Kidney (tissue), 14 donors: ENCODE measurements around the gene ALDH16A1. TPM values are rescaled to one million over a fixed set of nuclear protein-coding genes. Genes with fewer than 3 reads are reported as not detected.
A peak's percentile ranks its signal among the peaks of the same experiment; 100 is the strongest.

Experiments used
- DNase-seq, 5 donors: peaks; one replicate each; pipeline ENCODE4 v3.0.0-alpha.2; 2013 to 2020
- FAIRE-seq: peaks from 2 replicates; lab custom pipeline; 2012; peaks lifted over from hg19 to GRCh38; lab: Jason Lieb, UNC
- H3K27ac ChIP-seq, 2 donors: one replicate each; pipeline ENCODE4 v1.7.0; 2013; ENCODE audit warnings: low read depth in 2 of 2, low read length in 2 of 2, inconsistent platforms in 1 of 2
- H3K27me3 ChIP-seq: one replicate; pipeline ENCODE4 v1.7.1; 2013; ENCODE audit warnings: low read length, inconsistent platforms; ENCODE audit not compliant: control insufficient read depth, insufficient read depth
- H3K36me3 ChIP-seq, 3 donors: one replicate each; pipeline versions ENCODE4 v1.7.0 to v1.7.1; 2013; ENCODE audit warnings: low read length in 3 of 3, control low read depth in 1 of 3, inconsistent platforms in 1 of 3; ENCODE audit not compliant: insufficient read depth in 3 of 3, control insufficient read depth in 2 of 3
- H3K4me1 ChIP-seq, 3 donors: one replicate each; pipeline versions ENCODE4 v1.7.0 to v1.7.1; 2013; ENCODE audit warnings: low read length in 3 of 3, inconsistent platforms in 1 of 3, low read depth in 1 of 3; ENCODE audit not compliant: control insufficient read depth in 2 of 3, insufficient read depth in 2 of 3
- H3K4me3 ChIP-seq, 3 donors: one replicate each; pipeline versions ENCODE4 v1.7.0 to v1.8.1; 2013; ENCODE audit warnings: low read length in 3 of 3, control low read depth in 1 of 3, inconsistent platforms in 1 of 3
- H3K9ac ChIP-seq, 3 donors: one replicate each; pipeline versions ENCODE4 v1.7.0 to v1.7.1; 2013; ENCODE audit warnings: low read length in 3 of 3, control low read depth in 1 of 3, inconsistent platforms in 1 of 3
- H3K9me3 ChIP-seq, 3 donors: one replicate each; pipeline versions ENCODE4 v1.7.0 to v1.7.1; 2013; ENCODE audit warnings: low read length in 3 of 3, control low read depth in 1 of 3, inconsistent platforms in 1 of 3; ENCODE audit not compliant: control insufficient read depth in 2 of 3, insufficient read depth in 1 of 3
- intact Hi-C: fragments of 100-400 bp; cut with DNase I; formaldehyde crosslinking; loops from one replicate; pipeline ENCODE4 v1.11.1; 2022
- polyA plus RNA-seq: library from polyadenylated mRNA; stranded (reverse); fragments of 350-450 nt; fragmentation: Illumina TruSeq; extraction: RNeasy Lipid Tissue Mini Kit (QIAGEN cat#74804); gene quantifications from one replicate; pipeline ENCODE4 v1.2.3, GENCODE V29; 2014; ENCODE audit warnings: low read depth, low replicate concordance; ENCODE audit not compliant: insufficient read depth
- total RNA-seq: library from RNA; stranded (reverse); fragmentation: NEBNext Ultra II Directional; extraction: Animal tissue kit (Norgen Biotek cat#: 25700); gene quantifications from one replicate; pipeline ENCODE4 v1.2.1, GENCODE V29; 2021
- TF ChIP-seq, protein P1 (sequence below): IDR thresholded peaks from 3 replicates; pipeline ENCODE4 v1.5.1; 2012; ENCODE audit warnings: mild to moderate bottlenecking, moderate library complexity, borderline replicate concordance; ENCODE audit not compliant: insufficient read depth; ENCODE audit errors: extremely low read depth
- donor health status: control.
- donor health status: control.
- donor health status: control.
- donor health status: control.
- donor health status: control.
- donor health status: DM: yes; HTN: yes; CAD: no.
- donor health status: Normal renal cell carcinoma (clear cell type).

Gene ALDH16A1
- total and polyA plus RNA-seq, 2 donors from 2014 or later: 26.8 to 31.8 TPM

DNA sequence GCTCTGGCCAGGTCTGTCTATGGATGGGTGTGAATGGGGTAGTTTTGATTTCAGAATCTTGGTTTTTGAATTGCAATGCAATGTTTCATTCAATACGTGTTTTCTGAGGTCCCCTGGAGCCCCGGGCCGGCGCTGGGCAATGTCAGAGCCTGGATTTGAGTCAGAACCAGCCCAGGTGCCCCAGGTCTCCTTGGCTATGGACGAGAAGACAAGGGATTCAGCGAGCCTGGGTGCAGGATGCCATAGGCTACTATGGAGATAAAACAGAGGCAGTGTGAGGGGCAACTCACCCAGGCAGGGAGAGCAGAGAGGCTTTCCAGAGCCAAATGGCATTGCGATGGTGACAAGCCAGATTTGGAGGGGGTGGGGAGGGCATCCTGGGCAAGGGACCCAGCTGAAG is 33.2 kb downstream of the ALDH16A1 start:
- Histone ChIP-seq H3K9ac (no peak overlapping the region), H3K36me3 (peaks cover 10 to 24% (median 19%) of the 10 kb centered on the region in 3 donors), H3K4me1 (peaks cover 0 to 21% (median 10%) of the 10 kb centered on the region in 3 donors), H3K27ac (no peak overlapping the region), H3K4me3 (no peak overlapping the region), H3K9me3 (no peaks in the 10 kb centered on the region), H3K27me3 (no peaks in the 10 kb centered on the region)
- DNase-seq: no peak
- TF ChIP-seq, protein P1, sequence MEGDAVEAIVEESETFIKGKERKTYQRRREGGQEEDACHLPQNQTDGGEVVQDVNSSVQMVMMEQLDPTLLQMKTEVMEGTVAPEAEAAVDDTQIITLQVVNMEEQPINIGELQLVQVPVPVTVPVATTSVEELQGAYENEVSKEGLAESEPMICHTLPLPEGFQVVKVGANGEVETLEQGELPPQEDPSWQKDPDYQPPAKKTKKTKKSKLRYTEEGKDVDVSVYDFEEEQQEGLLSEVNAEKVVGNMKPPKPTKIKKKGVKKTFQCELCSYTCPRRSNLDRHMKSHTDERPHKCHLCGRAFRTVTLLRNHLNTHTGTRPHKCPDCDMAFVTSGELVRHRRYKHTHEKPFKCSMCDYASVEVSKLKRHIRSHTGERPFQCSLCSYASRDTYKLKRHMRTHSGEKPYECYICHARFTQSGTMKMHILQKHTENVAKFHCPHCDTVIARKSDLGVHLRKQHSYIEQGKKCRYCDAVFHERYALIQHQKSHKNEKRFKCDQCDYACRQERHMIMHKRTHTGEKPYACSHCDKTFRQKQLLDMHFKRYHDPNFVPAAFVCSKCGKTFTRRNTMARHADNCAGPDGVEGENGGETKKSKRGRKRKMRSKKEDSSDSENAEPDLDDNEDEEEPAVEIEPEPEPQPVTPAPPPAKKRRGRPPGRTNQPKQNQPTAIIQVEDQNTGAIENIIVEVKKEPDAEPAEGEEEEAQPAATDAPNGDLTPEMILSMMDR: no peak
- no peak for FAIRE-seq
- intact Hi-C loops: no loop called here

DNA sequence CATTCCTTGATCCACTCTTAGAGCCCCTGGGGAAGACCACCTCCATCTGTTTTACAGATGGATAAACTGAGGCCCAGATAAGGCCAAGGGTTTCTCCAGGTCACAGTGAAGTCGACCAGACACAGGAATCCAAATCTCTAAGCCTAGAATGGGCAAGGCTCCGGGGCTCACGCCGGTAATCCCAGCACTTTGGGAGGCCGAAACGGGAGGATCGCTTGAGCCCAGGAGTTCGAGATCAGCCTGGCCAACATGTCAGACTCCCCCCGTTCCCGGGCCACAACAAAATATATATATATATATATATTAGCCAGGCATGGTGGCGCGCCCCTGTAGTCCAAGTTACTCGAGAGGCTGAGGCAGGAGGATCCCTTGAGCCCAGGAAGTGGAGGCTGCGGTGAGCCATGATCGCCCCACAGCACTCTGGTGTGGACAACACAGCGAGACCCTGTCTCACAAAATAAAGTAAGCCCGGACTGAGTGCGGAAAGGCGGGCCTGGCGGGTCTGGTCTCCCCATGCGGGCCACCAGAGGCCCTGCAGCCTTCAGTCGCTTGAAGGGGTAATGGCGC is 33.8 kb downstream of the ALDH16A1 start:
- Histone ChIP-seq H3K36me3 (peaks cover 10 to 24% (median 23%) of the 10 kb centered on the region in 3 donors), H3K9me3 (no peaks in the 10 kb centered on the region), H3K4me3 (peak overlapping the region in 2 of 3 donors; percentile 37 to 51), H3K9ac (peak overlapping the region in 1 of 3 donors; percentile 65), H3K27ac (peak overlapping the region in 1 of 2 donors; percentile 87), H3K27me3 (no peaks in the 10 kb centered on the region), H3K4me1 (peaks cover 0 to 21% (median 10%) of the 10 kb centered on the region in 3 donors)
- no peak for FAIRE-seq
- intact Hi-C loops: no loop called here
- TF ChIP-seq, protein P1: no peak
- DNase-seq: no peak

DNA sequence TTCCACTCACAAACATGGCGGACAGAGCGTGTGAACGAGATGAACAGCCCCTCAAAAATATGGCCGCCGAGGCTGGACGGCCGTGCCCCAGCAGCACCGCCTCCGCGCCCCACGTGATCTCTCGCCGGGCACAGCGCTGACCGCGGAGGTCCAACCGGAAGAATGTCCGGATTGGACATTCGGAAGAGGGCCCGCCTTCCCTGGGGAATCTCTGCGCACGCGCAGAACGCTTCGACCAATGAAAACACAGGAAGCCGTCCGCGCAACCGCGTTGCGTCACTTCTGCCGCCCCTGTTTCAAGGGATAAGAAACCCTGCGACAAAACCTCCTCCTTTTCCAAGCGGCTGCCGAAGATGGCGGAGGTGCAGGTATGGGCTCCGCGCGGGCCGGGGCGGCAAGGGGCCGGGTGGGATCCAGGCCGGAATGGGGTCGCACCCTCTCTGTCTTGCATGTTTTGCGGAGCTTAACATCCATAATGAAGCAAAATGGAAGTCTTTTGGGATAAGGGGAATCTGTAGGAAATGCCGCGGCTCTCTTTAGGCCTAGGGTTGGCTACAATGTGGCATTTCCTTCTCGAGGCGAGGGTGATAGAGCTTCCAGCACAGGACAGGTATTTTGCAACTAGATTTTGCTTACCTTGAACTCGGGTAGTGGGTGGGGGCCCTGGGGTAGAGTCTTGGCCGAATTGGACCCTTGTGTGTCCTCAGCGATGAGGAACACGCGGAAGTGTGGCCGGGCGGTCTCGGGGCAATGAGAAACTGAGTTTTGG is 34.4 kb downstream of the ALDH16A1 start, which contains the start of gene RPL13A:
RPL13A (plus strand) TSS at position 332 of the 769 bp plus-strand sequence; CDS start at position 354, 22 bp downstream.
- FAIRE-seq (peak; percentile 97), DNase-seq (peak; percentile 100)

More for the DNA sequence above, 34.4 kb downstream of the ALDH16A1 start, which contains the start of gene RPL13A:
- Histone ChIP-seq H3K4me1 (peaks cover 0 to 21% (median 10%) of the 10 kb centered on the region in 3 donors), H3K27me3 (no peaks in the 10 kb centered on the region), H3K36me3 (peaks cover 10 to 29% (median 26%) of the 10 kb centered on the region in 3 donors), H3K27ac (peak within 1 kb of the TSS; percentile 91 to 96), H3K9ac (peak within 1 kb of the TSS; percentile 99 to 100 (median 99)), H3K4me3 (peak within 1 kb of the TSS; percentile 98 to 99 (median 99)), H3K9me3 (no peaks in the 10 kb centered on the region)
- intact Hi-C loops: no loop called here
- TF ChIP-seq, protein P1: no peak
